ENCODE data around the gene INTS11.

Gene INTS11

DNA sequence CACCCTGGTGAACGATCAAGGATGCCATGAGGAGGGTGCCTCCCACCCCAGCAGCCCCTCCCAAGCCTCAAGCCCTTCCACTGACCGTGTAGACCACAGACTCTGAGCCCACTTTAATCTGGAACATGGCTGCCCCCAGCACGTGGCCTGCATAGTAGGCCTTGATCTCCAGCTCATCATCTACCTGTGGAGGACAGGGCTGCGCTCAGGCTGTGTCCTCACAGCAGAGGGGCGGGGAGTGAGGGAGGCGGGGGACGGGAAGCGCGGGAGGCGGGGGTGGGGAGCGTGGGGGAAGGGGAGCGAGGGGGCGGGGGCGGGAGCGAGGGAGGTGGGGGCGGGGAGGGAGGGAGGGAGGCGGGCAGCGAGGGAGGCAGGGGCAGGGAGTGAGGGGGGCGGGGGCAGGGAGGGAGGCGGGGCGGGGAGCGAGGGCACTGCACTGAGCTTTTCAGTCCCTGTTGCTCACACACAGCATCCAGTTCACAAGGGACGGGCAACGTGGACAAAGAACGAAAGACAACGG is 9.0 kb downstream of the INTS11 start:
- FAIRE-seq = no peak
- DNase-seq (ENCODE audit: insufficient read length, low spot score) = no peak
- TF ChIP-seq PAX5 (IDR thresholded peaks at IDR 0.05; ENCODE audit: insufficient read depth, low read length, severe bottlenecking) (no peak), POU2F2 (IDR thresholded peaks at IDR 0.05; ENCODE audit: low read depth, low read length) (no peak), POLR2AphosphoS5 (IDR thresholded peaks at IDR 0.05; ENCODE audit: low read depth, low read length) (no peak), POLR2A (IDR thresholded peaks at IDR 0.05; ENCODE audit: low read depth, low read length) (no peak), SPI1 (IDR thresholded peaks at IDR 0.05; ENCODE audit: low read depth, low read length) (no peak), TAF1 (IDR thresholded peaks at IDR 0.05; ENCODE audit: low read depth, low read length) (no peak)

DNA sequence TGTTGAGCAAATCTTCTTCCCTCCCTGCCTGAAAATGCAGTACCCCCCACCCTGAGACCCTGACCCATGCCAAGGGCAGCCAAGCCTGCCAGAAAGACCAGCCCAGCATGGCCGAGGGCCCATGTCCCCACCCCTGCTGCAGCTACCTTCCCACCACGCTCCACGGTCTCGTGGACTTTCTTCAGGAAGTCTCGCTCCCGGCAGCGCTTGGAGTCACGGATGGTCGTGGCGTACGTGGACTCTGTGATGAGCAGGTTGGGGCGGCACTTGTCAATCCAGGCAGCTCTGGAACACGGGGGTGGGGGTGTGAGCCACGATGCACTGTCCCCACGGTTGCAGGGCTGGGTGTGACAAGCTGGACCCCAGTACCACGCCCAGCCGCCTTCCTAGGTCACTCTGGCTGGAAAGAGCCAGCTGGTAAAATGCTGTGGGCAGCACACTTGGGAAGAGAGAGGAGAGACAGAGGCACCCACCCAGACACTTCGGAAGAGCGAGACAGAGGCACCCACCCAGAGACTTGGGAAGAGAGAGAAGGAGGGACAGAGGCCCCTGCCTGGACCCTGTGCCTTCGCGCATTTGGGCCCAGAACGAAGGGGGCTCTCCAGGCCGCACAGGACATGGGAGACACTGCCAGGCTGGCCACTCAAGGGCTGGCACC is 9.7 kb downstream of the INTS11 start:
- peak; percentile 52; the same call in 1 of the 2 replicates for TF ChIP-seq POLR2AphosphoS5 (IDR thresholded peaks at IDR 0.05; ENCODE audit: low read depth, low read length)
- no peak for TF ChIP-seq POU2F2 (IDR thresholded peaks at IDR 0.05; ENCODE audit: low read depth, low read length)
- DNase-seq (ENCODE audit: insufficient read length, low spot score) (no peak), FAIRE-seq (no peak)

DNA sequence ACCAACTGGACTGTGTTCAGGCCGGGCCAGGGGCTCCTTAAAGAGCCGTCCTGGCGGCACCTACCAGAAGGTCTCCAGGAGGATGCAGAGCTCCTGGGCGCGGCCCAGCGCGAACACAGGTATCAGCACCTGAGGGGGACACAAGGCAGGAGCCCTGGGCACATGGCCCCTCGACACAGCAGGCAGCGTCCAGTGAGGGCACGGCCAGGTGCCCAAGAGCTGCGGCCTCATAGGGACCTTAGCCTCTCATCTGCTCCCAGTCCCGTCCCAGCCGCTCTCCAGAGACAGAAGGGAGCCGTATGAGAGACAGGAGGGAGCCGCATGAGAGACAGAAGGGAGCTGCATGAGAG is 10.2 kb downstream of the INTS11 start:
- FAIRE-seq (no peak), DNase-seq (ENCODE audit: insufficient read length, low spot score) (no peak)
- TF ChIP-seq POU2F2 (IDR thresholded peaks at IDR 0.05; ENCODE audit: low read depth, low read length) (no peak), POLR2AphosphoS5 (IDR thresholded peaks at IDR 0.05; ENCODE audit: low read depth, low read length) (no peak), PAX5 (IDR thresholded peaks at IDR 0.05; ENCODE audit: insufficient read depth, low read length, severe bottlenecking) (no peak), POLR2A (IDR thresholded peaks at IDR 0.05; ENCODE audit: low read depth, low read length) (no peak), SPI1 (IDR thresholded peaks at IDR 0.05; ENCODE audit: low read depth, low read length) (no peak), TAF1 (IDR thresholded peaks at IDR 0.05; ENCODE audit: low read depth, low read length) (no peak)

DNA sequence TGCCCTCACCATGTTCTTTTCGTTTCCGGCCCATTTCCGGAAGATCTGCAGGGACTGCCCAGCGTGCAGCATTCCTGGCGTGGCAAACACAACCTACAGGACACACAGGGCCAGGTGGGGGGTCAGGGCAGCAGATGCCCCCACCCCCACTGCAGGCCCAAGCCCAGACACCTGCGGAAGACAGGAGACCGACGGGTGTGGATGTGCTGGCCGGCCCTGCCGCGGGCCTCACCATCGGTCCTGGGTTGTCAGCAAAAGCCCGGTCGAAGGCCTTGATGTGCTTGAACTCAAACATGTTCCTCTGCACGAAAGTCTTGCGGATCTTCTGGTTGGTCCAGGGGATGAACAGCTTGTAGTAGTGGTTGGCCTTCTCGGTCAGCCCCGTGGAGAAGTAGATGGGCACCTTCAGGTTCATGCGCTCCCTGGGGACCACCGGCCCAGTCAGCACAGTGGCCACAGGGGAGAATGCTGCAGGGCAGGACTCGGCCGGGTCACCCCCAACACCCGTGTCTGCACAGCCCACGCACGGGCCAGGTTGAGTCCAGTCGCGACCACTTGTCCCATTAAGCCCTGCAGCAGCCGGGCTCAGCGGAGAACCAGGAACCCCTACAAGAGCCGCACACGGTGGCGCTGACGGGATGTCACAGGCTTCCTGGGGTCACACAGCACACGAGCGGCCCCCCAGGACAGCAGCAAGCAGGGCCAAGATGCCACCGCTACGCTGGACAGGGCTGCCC is 10.8 kb downstream of the INTS11 start:
- TF ChIP-seq TAF1 (IDR thresholded peaks at IDR 0.05; ENCODE audit: low read depth, low read length) = no peak
- TF ChIP-seq POLR2AphosphoS5 (IDR thresholded peaks at IDR 0.05; ENCODE audit: low read depth, low read length) = no peak
- TF ChIP-seq POU2F2 (IDR thresholded peaks at IDR 0.05; ENCODE audit: low read depth, low read length) = no peak
- no peak for FAIRE-seq
- DNase-seq (ENCODE audit: insufficient read length, low spot score) = no peak

DNA sequence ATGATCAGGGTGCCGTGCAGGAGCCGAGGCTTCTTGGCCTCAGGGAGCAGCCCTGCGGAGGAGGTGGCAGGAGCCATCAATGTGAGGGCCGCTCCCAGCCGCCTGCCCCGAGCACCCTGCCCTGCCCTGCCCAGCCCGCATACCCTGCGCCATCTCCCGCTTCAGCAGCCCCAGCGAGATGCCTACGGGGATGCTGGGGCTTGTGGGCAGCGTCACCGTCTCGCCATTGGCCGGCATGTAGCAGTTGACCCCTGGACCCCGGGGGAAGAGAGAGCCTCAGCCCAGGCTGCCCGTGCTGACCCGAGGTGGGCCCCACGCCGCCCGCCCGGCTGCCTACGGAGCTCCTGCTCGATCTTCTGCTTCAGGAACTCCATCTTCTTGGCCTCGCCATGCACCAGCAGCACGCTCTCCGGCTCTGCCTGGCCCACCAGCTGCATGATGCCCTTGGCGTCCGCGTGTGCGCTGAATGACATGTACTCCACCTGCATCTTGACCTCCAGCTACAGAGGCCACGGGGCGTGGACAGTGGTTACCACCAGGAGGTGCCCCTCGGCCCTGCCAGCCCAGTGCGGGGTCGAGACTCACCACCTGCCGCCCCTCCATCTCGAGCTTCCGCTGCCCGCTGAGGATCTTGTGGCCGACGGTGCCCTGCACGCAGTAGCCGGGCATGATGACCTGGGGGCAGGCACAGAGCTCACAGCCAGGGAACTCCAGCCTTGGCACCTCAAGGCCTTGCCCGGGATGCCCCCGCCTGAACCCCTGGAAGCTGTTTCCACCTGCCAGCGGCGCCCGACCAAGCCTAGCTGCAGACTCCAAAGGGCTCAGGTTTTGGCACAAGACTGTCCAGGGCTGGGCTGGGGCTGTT is 11.8 kb downstream of the INTS11 start:
- no peak for FAIRE-seq
- no peak for DNase-seq (ENCODE audit: insufficient read length, low spot score)
- TF ChIP-seq TAF1 (IDR thresholded peaks at IDR 0.05; ENCODE audit: low read depth, low read length) (no peak), POLR2A (IDR thresholded peaks at IDR 0.05; ENCODE audit: low read depth, low read length) (no peak), SPI1 (IDR thresholded peaks at IDR 0.05; ENCODE audit: low read depth, low read length) (no peak), POLR2AphosphoS5 (IDR thresholded peaks at IDR 0.05; ENCODE audit: low read depth, low read length) (no peak; the same call in 1 of the 2 replicates), PAX5 (IDR thresholded peaks at IDR 0.05; ENCODE audit: insufficient read depth, low read length, severe bottlenecking) (no peak), POU2F2 (IDR thresholded peaks at IDR 0.05; ENCODE audit: low read depth, low read length) (no peak)

DNA sequence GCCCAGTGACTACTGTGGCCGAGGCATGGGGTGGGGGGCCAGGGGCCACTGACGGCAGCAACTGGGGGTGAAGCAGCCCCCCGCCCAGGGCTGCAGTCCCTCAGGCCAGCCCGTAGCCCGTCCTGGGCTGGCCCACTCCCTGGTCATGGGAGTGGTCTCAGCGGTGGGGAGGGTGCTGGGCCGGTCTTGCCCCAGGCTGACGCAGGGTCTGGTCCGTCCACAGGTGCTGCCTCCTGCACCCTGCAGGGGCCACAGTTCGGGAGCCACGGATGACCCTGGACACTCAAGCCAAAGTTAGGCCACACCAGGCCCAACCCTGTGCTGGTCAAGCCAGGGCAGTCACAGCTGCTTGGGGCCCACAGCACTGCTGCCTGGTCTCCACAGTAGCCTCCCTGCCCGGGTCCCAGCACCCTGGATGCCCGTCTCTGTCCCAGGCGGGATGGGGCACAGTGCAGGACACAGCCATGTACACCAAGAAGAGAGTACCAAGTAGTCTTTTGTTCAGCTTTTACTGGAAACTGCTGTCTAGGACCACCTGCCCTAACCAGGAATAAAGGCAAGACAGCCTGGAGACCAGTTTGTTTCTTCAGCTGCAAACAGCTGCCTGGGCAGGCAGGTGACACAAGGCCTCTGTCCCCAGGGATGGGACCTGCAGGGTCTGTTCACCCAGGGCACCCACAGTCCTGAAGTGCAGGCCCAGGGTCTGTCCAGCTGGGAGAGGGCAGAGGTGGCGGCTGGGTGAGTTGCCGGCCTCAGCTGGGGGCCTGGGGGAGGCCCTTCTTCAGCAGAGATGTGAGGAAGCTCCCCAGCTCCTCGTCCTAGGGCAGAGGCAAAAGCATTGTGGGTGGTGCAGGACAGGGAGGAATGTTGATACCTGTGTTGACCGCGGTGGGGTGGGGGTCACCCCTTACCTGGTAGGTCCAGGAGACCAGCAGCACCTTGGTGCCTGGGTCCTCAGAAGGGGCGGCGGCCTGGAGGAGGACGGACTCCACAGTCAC is 13.1 kb downstream of the INTS11 start:
- FAIRE-seq (no peak), DNase-seq (ENCODE audit: insufficient read length, low spot score) (no peak)
- TF ChIP-seq POLR2AphosphoS5 (IDR thresholded peaks at IDR 0.05; ENCODE audit: low read depth, low read length) (peak; percentile 46; the same call in 1 of the 2 replicates), TAF1 (IDR thresholded peaks at IDR 0.05; ENCODE audit: low read depth, low read length) (no peak)

DNA sequence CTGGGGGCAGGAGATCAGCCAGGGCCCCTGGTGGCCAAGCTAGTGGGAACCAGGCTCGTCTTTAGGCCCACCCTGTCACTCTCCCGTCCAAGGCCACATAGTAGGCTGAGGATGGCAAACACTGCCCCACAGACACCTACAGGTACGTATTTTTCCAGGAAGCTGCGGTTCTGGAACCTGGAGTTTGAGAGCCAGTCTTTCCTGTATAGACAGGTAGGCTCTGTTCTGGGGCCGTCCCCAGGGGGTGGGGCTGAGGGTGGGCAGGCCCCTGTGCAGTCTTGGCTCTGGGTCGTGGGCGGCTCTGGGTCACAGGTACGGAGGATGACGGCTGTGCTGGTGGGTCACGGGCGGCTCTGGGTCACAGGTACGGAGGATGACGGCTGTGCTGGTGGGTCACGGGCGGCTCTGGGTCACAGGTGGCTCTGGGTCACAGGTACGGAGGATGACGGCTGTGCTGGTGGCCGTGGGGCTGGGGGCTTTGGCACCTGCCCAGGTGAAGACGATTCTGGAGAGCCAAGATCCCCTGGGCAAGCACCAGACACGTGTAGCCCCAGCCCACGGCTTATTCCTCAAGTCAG is 13.9 kb downstream of the INTS11 start:
- TF ChIP-seq PAX5 (IDR thresholded peaks at IDR 0.05; ENCODE audit: insufficient read depth, low read length, severe bottlenecking) (no peak), TAF1 (IDR thresholded peaks at IDR 0.05; ENCODE audit: low read depth, low read length) (no peak), POLR2A (IDR thresholded peaks at IDR 0.05; ENCODE audit: low read depth, low read length) (no peak; the same call in 1 of the 2 replicates), POLR2AphosphoS5 (IDR thresholded peaks at IDR 0.05; ENCODE audit: low read depth, low read length) (no peak), SPI1 (IDR thresholded peaks at IDR 0.05; ENCODE audit: low read depth, low read length) (no peak), POU2F2 (IDR thresholded peaks at IDR 0.05; ENCODE audit: low read depth, low read length) (no peak)
- FAIRE-seq (no peak), DNase-seq (ENCODE audit: insufficient read length, low spot score) (no peak)

DNA sequence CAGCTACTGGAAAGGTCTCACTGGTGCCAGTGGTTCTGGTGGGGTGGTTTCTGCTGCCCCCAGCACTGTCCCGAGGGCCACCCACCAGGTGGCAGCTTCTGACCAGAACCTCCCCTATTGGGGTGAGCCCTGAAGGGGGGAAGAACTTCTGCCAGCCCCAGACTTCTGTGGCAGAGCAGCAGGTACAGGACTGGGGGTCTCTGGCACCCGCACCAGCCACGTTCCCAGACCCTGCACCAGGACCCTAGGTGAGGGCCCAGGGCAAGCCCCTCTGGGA is 14.4 kb downstream of the INTS11 start:
- DNase-seq (ENCODE audit: insufficient read length, low spot score) (no peak), FAIRE-seq (no peak)
- TF ChIP-seq POLR2AphosphoS5 (IDR thresholded peaks at IDR 0.05; ENCODE audit: low read depth, low read length) = 0 out of 2 replicates have a peak, but pooled peaks have one; percentile 6
- no peak for TF ChIP-seq PAX5 (IDR thresholded peaks at IDR 0.05; ENCODE audit: insufficient read depth, low read length, severe bottlenecking)

Measured in GM12891 (cell line).